Subcutaneous adipose tissue (tissue), 4 donors: ENCODE results near the gene TOR1B. TPM values are rescaled to one million over a fixed set of nuclear protein-coding genes. Genes with fewer than 3 reads are reported as not detected.

Source experiments
- CTCF ChIP-seq: fragments of 450-650 bp; IDR thresholded peaks from one replicate; pipeline ENCODE4 v1.5.1; 2016; ENCODE audit warnings: low read depth, mild to moderate bottlenecking, control low read depth, antibody characterized with exemption, moderate library complexity
- total RNA-seq, 4 donors: library from RNA; depleted of rRNA; stranded (reverse); fragments of >200 nt; gene quantifications; one replicate each; pipeline ENCODE4 v1.1.0, GENCODE V29; 2016

Gene TOR1B
- total RNA-seq, 4 donors from 2014 or later, result 15.8 to 32.3 (median 28.0) TPM

GRCh38 chr9:129811967-129812363, 9.0 kb downstream of the TOR1B start:
- no peak for TF ChIP-seq CTCF

- no peak for TF ChIP-seq CTCF
These were observed 9.4 kb downstream of the TOR1B start for GRCh38 chr9:129812385-129812784.

- no peak for TF ChIP-seq CTCF
These were observed 10.7 kb downstream of the TOR1B start for GRCh38 chr9:129813661-129814060.

GRCh38 chr9:129814432-129815223, 11.6 kb downstream of the TOR1B start:
- TF ChIP-seq CTCF, result no peak

- TF ChIP-seq CTCF, result no peak
These were observed 12.3 kb downstream of the TOR1B start for GRCh38 chr9:129815278-129815677.

GRCh38 chr9:129816501-129817435, 13.8 kb downstream of the TOR1B start:
- TF ChIP-seq CTCF, result no peak
